Epithelial cell of umbilical artery (primary cell): ENCODE measurements around the gene BLTP3A. TPM values are rescaled to one million over a fixed set of nuclear protein-coding genes. Genes with fewer than 3 reads are reported as not detected.

ENCODE experiments used
- total RNA-seq: library from RNA; depleted of rRNA; stranded (reverse); fragments of >200 nt; gene quantifications from 2 replicates; pipeline ENCODE4 v1.2.3, GENCODE V29; 2014

Gene BLTP3A, protein sequence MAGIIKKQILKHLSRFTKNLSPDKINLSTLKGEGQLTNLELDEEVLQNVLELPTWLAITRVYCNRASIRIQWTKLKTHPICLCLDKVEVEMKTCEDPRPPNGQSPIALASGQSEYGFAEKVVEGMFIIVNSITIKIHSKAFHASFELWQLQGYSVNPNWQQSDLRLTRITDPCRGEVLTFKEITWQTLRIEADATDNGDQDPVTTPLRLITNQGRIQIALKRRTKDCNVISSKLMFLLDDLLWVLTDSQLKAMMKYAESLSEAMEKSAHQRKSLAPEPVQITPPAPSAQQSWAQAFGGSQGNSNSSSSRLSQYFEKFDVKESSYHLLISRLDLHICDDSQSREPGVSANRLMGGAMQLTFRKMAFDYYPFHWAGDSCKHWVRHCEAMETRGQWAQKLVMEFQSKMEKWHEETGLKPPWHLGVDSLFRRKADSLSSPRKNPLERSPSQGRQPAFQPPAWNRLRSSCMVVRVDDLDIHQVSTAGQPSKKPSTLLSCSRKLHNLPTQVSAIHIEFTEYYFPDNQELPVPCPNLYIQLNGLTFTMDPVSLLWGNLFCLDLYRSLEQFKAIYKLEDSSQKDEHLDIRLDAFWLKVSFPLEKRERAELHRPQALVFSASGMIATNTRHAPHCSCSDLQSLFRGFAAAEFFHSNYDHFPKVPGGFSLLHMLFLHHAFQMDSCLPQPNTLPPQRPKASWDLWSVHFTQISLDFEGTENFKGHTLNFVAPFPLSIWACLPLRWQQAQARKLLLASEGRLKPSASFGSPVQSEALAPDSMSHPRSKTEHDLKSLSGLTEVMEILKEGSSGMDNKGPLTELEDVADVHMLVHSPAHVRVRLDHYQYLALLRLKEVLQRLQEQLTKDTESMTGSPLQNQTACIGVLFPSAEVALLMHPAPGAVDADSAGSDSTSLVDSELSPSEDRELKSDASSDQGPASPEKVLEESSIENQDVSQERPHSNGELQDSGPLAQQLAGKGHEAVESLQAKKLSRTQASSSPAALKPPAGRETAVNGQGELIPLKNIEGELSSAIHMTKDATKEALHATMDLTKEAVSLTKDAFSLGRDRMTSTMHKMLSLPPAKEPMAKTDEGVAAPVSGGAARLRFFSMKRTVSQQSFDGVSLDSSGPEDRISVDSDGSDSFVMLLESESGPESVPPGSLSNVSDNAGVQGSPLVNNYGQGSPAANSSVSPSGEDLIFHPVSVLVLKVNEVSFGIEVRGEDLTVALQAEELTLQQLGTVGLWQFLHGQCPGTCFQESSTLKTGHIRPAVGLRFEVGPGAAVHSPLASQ (N-terminal part only)
- total RNA-seq: 3.9 and 7.3 TPM in 2 replicates

GRCh38 chr6:34791701-34792604 lies at the start of gene BLTP3A:
Gene BLTP3A, plus strand, starts transcription at chr6:34792083. Its CDS starts 168 bp downstream, at chr6:34792251.

Other genes with a start within 250 kb of the BLTP3A start
- not detected in 2 replicates for gene SPDEF, start 235.8 kb upstream of the BLTP3A start, total RNA-seq
- 29.2 and 42.9 TPM in 2 replicates for gene ILRUN, start 95.3 kb upstream of the BLTP3A start, total RNA-seq
- gene SNRPC, start 34.6 kb upstream of the BLTP3A start, total RNA-seq: 47.1 and 48.0 TPM in 2 replicates
- gene TAF11, start 96.0 kb downstream of the BLTP3A start, total RNA-seq: 42.2 and 50.0 TPM in 2 replicates
- 7.1 and 9.3 TPM in 2 replicates for gene ANKS1A, start 97.2 kb downstream of the BLTP3A start, total RNA-seq